Activated CD8-positive, alpha-beta T cell treated with anti-CD3 and anti-CD28 coated beads for 36 hours (primary cell): ENCODE measurements around the gene DNAJB1. TPM values are rescaled to one million over a fixed set of nuclear protein-coding genes. Genes with fewer than 3 reads are reported as not detected.

ENCODE experiments used
- ATAC-seq: fragments of 200-7000 bp; cut with Tn5 transposase; one replicate; pipeline ENCODE4 v1.10.0; 2021; ENCODE audit warnings: mild to moderate bottlenecking, moderate library complexity
- CTCF ChIA-PET: fragments of 350-600 bp; sonication (Branson Sonifier 250); formaldehyde crosslinking; loops from one replicate; lab custom pipeline; 2021; ENCODE audit warnings: antibody characterized with exemption; lab: Charles Lee
- POLR2A ChIA-PET: fragments of 350-600 bp; sonication (Branson Sonifier 250); formaldehyde crosslinking; loops from one replicate; lab custom pipeline; 2021; ENCODE audit warnings: antibody characterized with exemption; lab: Charles Lee
- DNase-seq: peaks from one replicate; pipeline ENCODE4 v3.0.0-alpha.2; 2020
- H3K27ac Mint-ChIP-seq: one replicate; pipeline ENCODE4 v1.8.0; 2021; ENCODE audit warnings: mild to moderate bottlenecking, mixed read lengths
- H3K27me3 Mint-ChIP-seq: one replicate; pipeline ENCODE4 v1.8.0; 2021; ENCODE audit warnings: mixed read lengths
- H3K36me3 Mint-ChIP-seq: one replicate; pipeline ENCODE4 v1.8.0; 2021; ENCODE audit warnings: low read depth, mixed read lengths
- H3K4me1 Mint-ChIP-seq: one replicate; pipeline ENCODE4 v1.8.0; 2021; ENCODE audit warnings: low read depth, mixed read lengths
- H3K4me3 Mint-ChIP-seq: one replicate; pipeline ENCODE4 v1.8.0; 2021; ENCODE audit warnings: mild to moderate bottlenecking, moderate library complexity, mixed read lengths
- H3K9me3 Mint-ChIP-seq: one replicate; pipeline ENCODE4 v1.8.0; 2021; ENCODE audit warnings: mixed read lengths
- CTCF ChIP-seq: fragments of 200-600 bp; IDR thresholded peaks from one replicate; pipeline ENCODE4 v1.8.0; 2022; ENCODE audit warnings: antibody characterized with exemption, mild to moderate bottlenecking
- intact Hi-C: fragments of 100-400 bp; cut with micrococcal nuclease; formaldehyde crosslinking; loops from one replicate; pipeline ENCODE4 v1.10.0; 2022
- total RNA-seq, 2 experiments: library from RNA; stranded (reverse); gene quantifications; one replicate each; pipeline ENCODE4 v1.2.3, GENCODE V29; 2021

Gene DNAJB1
- total RNA-seq, 2 experiments from 2014 or later, result 52.0 to 59.6 TPM

- Mint-ChIP-seq H3K4me3 (no peak overlapping the region), H3K27ac (no peak overlapping the region), H3K4me1 (peaks cover 22% of the 10 kb centered on the region), H3K27me3 (no peaks in the 10 kb centered on the region), H3K36me3 (no peaks in the 10 kb centered on the region), H3K9me3 (no peaks in the 10 kb centered on the region)
- ATAC-seq, result no peak
- ChIA-PET CTCF (interaction anchor here (1.0 to 2.1 kb wide), 3 partner anchors 22 to 24 kb away, joined by 3 to 8 read pairs (median 6); no protein-coding TSS in a partner anchor), POLR2A (interaction anchor here (4.1 kb wide), 1 partner anchor 15 kb away, joined by 23 read pairs; the partner anchor contains the start of gene DNAJB1)
- DNase-seq, result no peak
- intact Hi-C loops, result no loop called here
- no peak for TF ChIP-seq CTCF
Observed at GRCh38 chr19:14502334-14503092, 15.7 kb downstream of the DNAJB1 start.

GRCh38 chr19:14497228-14497921 is 20.8 kb downstream of the DNAJB1 start:
- Mint-ChIP-seq H3K27me3 (no peaks in the 10 kb centered on the region), H3K36me3 (no peaks in the 10 kb centered on the region), H3K4me3 (peak overlapping the region; percentile 79), H3K9me3 (no peaks in the 10 kb centered on the region), H3K27ac (no peak overlapping the region), H3K4me1 (peaks cover 18% of the 10 kb centered on the region)
- no peak for TF ChIP-seq CTCF
- no peak for ATAC-seq
- DNase-seq, result no peak
- ChIA-PET POLR2A (interaction anchor here (1.8 to 2.6 kb wide), 2 partner anchors 16 to 19 kb away, joined by 5 to 7 read pairs; no protein-coding TSS in a partner anchor), CTCF (interaction anchor here (0.6 to 5.6 kb wide), 7 partner anchors 7 to 513 kb away, joined by 3 to 37 read pairs (median 7); no protein-coding TSS in a partner anchor)
- intact Hi-C loops, result no loop called here

GRCh38 chr19:14496834-14497227 is 21.4 kb downstream of the DNAJB1 start:
- peak overlapping the region; percentile 79 for H3K4me3 Mint-ChIP-seq

GRCh38 chr19:14496029-14496833 is 22.0 kb downstream of the DNAJB1 start, which contains the start of gene GIPC1:
GIPC1 (minus strand) TSS chr19:14496127; CDS start chr19:14482976, 13,151 bp downstream.
- Mint-ChIP-seq H3K36me3 (peaks cover 3% of the 10 kb centered on the region), H3K9me3 (no peaks in the 10 kb centered on the region), H3K4me1 (peaks cover 18% of the 10 kb centered on the region), H3K27me3 (no peaks in the 10 kb centered on the region), H3K4me3 (peak within 1 kb of the TSS; percentile 79), H3K27ac (peak within 1 kb of the TSS; percentile 49)
- ATAC-seq (peak; percentile 90), DNase-seq (peak; percentile 80)
- no peak for TF ChIP-seq CTCF
- ChIA-PET POLR2A (interaction anchor here (1.5 to 2.6 kb wide), 3 partner anchors 17 to 76 kb away, joined by 5 to 7 read pairs (median 5); partner anchors contain the start of gene DDX39A), CTCF (interaction anchor here (0.7 to 5.6 kb wide), 11 partner anchors 8 to 360 kb away, joined by 3 to 37 read pairs (median 6); partner anchors contain the start of gene ASF1B)
- intact Hi-C loops, result no loop called here

More at GRCh38 chr19:14496834-14497227, 21.4 kb downstream of the DNAJB1 start:
- no peak for TF ChIP-seq CTCF
- CTCF ChIA-PET, result interaction anchor here (0.6 to 5.6 kb wide), 6 partner anchors 8 to 512 kb away, joined by 3 to 37 read pairs (median 7); no protein-coding TSS in a partner anchor
- H3K9me3 Mint-ChIP-seq, result no peaks in the 10 kb centered on the region
- peaks cover 18% of the 10 kb centered on the region for H3K4me1 Mint-ChIP-seq
- no peak for ATAC-seq
- no peaks in the 10 kb centered on the region for H3K36me3 Mint-ChIP-seq
- DNase-seq, result no peak
- H3K27me3 Mint-ChIP-seq, result no peaks in the 10 kb centered on the region
- H3K27ac Mint-ChIP-seq, result peak overlapping the region; percentile 36
- intact Hi-C loops, result no loop called here
- POLR2A ChIA-PET, result interaction anchor here (1.8 to 2.6 kb wide), 2 partner anchors 16 to 20 kb away, joined by 5 to 7 read pairs; no protein-coding TSS in a partner anchor
